Measurements from ENCODE around the gene EVI5.

DNA sequence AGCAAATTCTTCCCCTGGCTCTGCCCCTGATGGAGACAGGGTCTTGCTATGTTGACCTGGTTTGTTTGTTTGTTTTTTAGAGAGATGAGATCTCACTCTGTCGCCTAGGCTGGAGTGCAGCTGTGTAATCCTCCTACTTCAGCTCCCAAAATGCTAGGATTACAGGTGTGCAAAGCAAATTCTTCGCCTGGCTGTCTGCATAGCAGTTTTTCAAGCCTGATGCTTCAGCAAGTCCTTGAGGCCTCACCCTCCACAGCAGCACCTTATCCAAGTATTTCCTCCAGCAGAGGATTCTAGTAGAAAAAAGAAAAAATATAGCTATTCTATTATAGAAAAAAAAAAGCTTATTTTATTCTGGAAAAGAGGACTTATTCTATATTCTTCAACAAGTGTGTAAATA is 31.8 kb upstream of the EVI5 start:
- TF ChIP-seq, protein P1, sequence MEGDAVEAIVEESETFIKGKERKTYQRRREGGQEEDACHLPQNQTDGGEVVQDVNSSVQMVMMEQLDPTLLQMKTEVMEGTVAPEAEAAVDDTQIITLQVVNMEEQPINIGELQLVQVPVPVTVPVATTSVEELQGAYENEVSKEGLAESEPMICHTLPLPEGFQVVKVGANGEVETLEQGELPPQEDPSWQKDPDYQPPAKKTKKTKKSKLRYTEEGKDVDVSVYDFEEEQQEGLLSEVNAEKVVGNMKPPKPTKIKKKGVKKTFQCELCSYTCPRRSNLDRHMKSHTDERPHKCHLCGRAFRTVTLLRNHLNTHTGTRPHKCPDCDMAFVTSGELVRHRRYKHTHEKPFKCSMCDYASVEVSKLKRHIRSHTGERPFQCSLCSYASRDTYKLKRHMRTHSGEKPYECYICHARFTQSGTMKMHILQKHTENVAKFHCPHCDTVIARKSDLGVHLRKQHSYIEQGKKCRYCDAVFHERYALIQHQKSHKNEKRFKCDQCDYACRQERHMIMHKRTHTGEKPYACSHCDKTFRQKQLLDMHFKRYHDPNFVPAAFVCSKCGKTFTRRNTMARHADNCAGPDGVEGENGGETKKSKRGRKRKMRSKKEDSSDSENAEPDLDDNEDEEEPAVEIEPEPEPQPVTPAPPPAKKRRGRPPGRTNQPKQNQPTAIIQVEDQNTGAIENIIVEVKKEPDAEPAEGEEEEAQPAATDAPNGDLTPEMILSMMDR (IDR thresholded peaks at IDR 0.05; ENCODE audit: low read length) = no peak
- no peak for TF ChIP-seq EZH2 (IDR thresholded peaks at IDR 0.05; ENCODE audit: borderline replicate concordance, low read length)

Data from OCI-LY1 (cell line).